ENCODE measurements around the gene P4HA3. TPM values are rescaled to one million over a fixed set of nuclear protein-coding genes. Genes with fewer than 3 reads are reported as not detected.

P4HA3 gene
- total RNA-seq, 1 experiment from 2014 or later: 3.7 TPM

DNA sequence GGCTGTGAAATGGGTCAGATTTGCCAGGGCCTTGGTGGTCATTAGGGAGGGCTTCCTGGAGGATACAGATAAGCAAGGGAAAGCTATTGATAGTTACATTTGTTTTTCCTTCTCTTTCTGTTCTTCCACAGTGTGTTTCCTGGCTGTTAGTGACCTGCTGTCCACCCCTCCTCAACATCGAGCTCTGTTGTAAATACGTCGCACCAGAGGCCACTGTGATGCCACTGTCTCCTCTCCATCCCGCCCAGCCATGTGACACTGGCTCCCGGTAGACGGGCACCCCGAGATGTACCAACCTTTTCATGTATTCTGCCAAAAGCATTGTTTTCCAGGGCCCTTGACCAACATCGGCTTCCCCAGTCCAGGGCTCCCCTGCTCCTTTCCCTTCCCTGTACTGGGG is 58.1 kb downstream of the P4HA3 start:
- Histone ChIP-seq H3K4me2 (ENCODE audit: low read length) (no peak overlapping the region), H3K36me3 (ENCODE audit: low read depth, low read length) (peaks cover 34% of the 10 kb centered on the region), H3K9ac (ENCODE audit: low read length) (no peak overlapping the region), H3F3A (ENCODE audit: low read length, unreplicated experiment) (no peaks in the 10 kb centered on the region), H4K20me1 (ENCODE audit: low read length) (no peaks in the 10 kb centered on the region), H3K4me1 (ENCODE audit: insufficient read depth, low read length) (peaks cover 12% of the 10 kb centered on the region), H3K79me2 (ENCODE audit: low read length) (no peaks in the 10 kb centered on the region), H2AFZ (ENCODE audit: low read length) (no peak overlapping the region), H3K27ac (ENCODE audit: low read length) (no peak overlapping the region), H3K27me3 (ENCODE audit: low read length) (no peaks in the 10 kb centered on the region), H3K9me2 (replicated peaks; ENCODE audit: low read length) (no peaks in the 10 kb centered on the region), H3K9me3 (ENCODE audit: low read length) (no peaks in the 10 kb centered on the region), H3K4me3 (ENCODE audit: low read length) (no peak overlapping the region)
- intact Hi-C loops (cut with micrococcal nuclease): no loop called here
- POLR2A ChIA-PET (ENCODE audit: unreplicated experiment): no interaction called here
- no peak for DNase-seq
- TF ChIP-seq EZH2phosphoT487 (IDR thresholded peaks at IDR 0.05; ENCODE audit: borderline replicate concordance, low read length): no peak
- TF ChIP-seq, protein P1, sequence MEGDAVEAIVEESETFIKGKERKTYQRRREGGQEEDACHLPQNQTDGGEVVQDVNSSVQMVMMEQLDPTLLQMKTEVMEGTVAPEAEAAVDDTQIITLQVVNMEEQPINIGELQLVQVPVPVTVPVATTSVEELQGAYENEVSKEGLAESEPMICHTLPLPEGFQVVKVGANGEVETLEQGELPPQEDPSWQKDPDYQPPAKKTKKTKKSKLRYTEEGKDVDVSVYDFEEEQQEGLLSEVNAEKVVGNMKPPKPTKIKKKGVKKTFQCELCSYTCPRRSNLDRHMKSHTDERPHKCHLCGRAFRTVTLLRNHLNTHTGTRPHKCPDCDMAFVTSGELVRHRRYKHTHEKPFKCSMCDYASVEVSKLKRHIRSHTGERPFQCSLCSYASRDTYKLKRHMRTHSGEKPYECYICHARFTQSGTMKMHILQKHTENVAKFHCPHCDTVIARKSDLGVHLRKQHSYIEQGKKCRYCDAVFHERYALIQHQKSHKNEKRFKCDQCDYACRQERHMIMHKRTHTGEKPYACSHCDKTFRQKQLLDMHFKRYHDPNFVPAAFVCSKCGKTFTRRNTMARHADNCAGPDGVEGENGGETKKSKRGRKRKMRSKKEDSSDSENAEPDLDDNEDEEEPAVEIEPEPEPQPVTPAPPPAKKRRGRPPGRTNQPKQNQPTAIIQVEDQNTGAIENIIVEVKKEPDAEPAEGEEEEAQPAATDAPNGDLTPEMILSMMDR (conservative IDR thresholded peaks at IDR 0.05; ENCODE audit: low read depth, low read length): no peak
- no peak for TF ChIP-seq EZH2 (IDR thresholded peaks at IDR 0.05; ENCODE audit: low read length, unreplicated experiment)
- CTCF ChIA-PET: interaction anchor here (0.8 kb wide), 1 partner anchor 66 kb away, joined by 5 read pairs; no protein-coding TSS in a partner anchor
- no TSS peak for BruUV-seq (replicated peaks)
- no peak for ATAC-seq

DNA sequence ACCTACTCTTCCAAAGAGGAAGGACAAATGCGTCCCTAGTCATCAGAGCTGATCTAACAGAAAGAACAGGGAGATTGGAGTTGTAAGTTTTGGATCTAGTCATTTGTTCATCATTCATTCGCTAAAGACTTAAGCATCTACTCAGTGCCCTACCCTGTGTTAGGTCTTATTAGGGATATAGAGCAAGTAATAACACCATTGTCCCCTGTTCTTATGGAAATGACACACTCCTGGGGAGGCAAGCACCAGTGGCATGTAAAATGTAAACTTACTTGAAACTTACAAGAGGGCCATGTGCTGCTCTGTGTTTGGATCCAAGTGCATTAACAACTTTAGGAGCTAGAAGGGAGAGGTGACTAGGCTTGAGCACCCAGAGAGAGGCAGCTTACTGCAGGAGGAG is 61.9 kb downstream of the P4HA3 start:
- CTCF ChIA-PET: no interaction called here
- ATAC-seq: no peak
- Histone ChIP-seq H2AFZ (ENCODE audit: low read length) (no peak overlapping the region), H3F3A (ENCODE audit: low read length, unreplicated experiment) (no peaks in the 10 kb centered on the region), H3K79me2 (ENCODE audit: low read length) (no peaks in the 10 kb centered on the region), H3K9me3 (ENCODE audit: low read length) (no peaks in the 10 kb centered on the region), H3K36me3 (ENCODE audit: low read depth, low read length) (peaks cover 60% of the 10 kb centered on the region), H3K27ac (ENCODE audit: low read length) (no peak overlapping the region), H3K4me1 (ENCODE audit: insufficient read depth, low read length) (no peaks in the 10 kb centered on the region), H3K9me2 (replicated peaks; ENCODE audit: low read length) (no peaks in the 10 kb centered on the region), H4K20me1 (ENCODE audit: low read length) (no peaks in the 10 kb centered on the region), H3K27me3 (ENCODE audit: low read length) (no peaks in the 10 kb centered on the region), H3K4me3 (ENCODE audit: low read length) (no peak overlapping the region), H3K9ac (ENCODE audit: low read length) (no peak overlapping the region), H3K4me2 (ENCODE audit: low read length) (no peak overlapping the region)
- BruUV-seq (replicated peaks): no TSS peak
- intact Hi-C loops (cut with micrococcal nuclease): no loop called here
- no peak for DNase-seq
- TF ChIP-seq, protein P1 (conservative IDR thresholded peaks at IDR 0.05; ENCODE audit: low read depth, low read length): no peak
- no peak for TF ChIP-seq EZH2phosphoT487 (IDR thresholded peaks at IDR 0.05; ENCODE audit: borderline replicate concordance, low read length)
- no peak for TF ChIP-seq EZH2 (IDR thresholded peaks at IDR 0.05; ENCODE audit: low read length, unreplicated experiment)
- POLR2A ChIA-PET (ENCODE audit: unreplicated experiment): no interaction called here

DNA sequence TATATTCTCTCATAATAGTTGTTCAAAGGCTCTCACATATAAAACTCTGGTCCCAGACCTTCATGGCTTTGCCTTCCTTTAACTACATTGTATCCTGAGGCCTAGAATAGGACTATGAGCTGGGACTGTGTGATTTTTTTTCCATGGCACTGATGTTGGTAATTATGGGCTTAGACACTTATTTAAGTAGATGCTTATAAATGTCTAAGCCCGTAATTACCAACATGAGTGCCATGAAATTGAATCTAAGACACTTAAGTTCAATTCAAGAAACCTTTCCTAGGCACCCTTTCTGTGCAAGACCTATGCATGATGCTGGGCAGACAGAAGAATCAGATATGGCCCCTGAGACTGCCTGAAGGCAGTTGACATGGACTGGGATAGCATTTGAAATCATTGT is 63.0 kb downstream of the P4HA3 start:
- H3K4me1 ChIP-seq (ENCODE audit: insufficient read depth, low read length): no peaks in the 10 kb centered on the region
- H3K9me3 ChIP-seq (ENCODE audit: low read length): no peaks in the 10 kb centered on the region
- TF ChIP-seq, protein P1 (conservative IDR thresholded peaks at IDR 0.05; ENCODE audit: low read depth, low read length): no peak
- TF ChIP-seq EZH2 (IDR thresholded peaks at IDR 0.05; ENCODE audit: low read length, unreplicated experiment): no peak
- no peak for TF ChIP-seq EZH2phosphoT487 (IDR thresholded peaks at IDR 0.05; ENCODE audit: borderline replicate concordance, low read length)
- no peak overlapping the region for H3K4me3 ChIP-seq (ENCODE audit: low read length)
- DNase-seq (no peak), ATAC-seq (no peak)
- CTCF ChIA-PET: no interaction called here
- no peak overlapping the region for H3K9ac ChIP-seq (ENCODE audit: low read length)
- H3K4me2 ChIP-seq (ENCODE audit: low read length): no peak overlapping the region
- H3K27ac ChIP-seq (ENCODE audit: low read length): no peak overlapping the region
- H3K36me3 ChIP-seq (ENCODE audit: low read depth, low read length): peaks cover 60% of the 10 kb centered on the region
- no peaks in the 10 kb centered on the region for H3K27me3 ChIP-seq (ENCODE audit: low read length)
- H3F3A ChIP-seq (ENCODE audit: low read length, unreplicated experiment): no peaks in the 10 kb centered on the region
- intact Hi-C loops (cut with micrococcal nuclease): no loop called here
- no peak overlapping the region for H2AFZ ChIP-seq (ENCODE audit: low read length)
- no peaks in the 10 kb centered on the region for H3K9me2 ChIP-seq (replicated peaks; ENCODE audit: low read length)
- H3K79me2 ChIP-seq (ENCODE audit: low read length): no peaks in the 10 kb centered on the region
- no peaks in the 10 kb centered on the region for H4K20me1 ChIP-seq (ENCODE audit: low read length)
- no TSS peak for BruUV-seq (replicated peaks)
- POLR2A ChIA-PET (ENCODE audit: unreplicated experiment): no interaction called here

Data from PC-3 (cell line).